OCI-LY7 (cell line): ENCODE data around the gene SLX4. TPM values are rescaled to one million over a fixed set of nuclear protein-coding genes. Genes with fewer than 3 reads are reported as not detected.

Experiments
- BruUV-seq: library from RNA; stranded (reverse); fragments of 400-500 nt; replicated peaks from 2 replicates; lab custom pipeline; 2021; lab: Mats Ljungman, UMichigan
- CTCF ChIA-PET: fragments of 300-600 bp; sonication (Branson Sonifier 250); formaldehyde crosslinking; loops from one replicate; lab custom pipeline; 2022; ENCODE audit warnings: antibody characterized with exemption; ENCODE audit not compliant: unreplicated experiment; lab: Charles Lee
- POLR2A ChIA-PET: fragments of 300-600 bp; sonication (Branson Sonifier 250); formaldehyde crosslinking; loops from one replicate; lab custom pipeline; 2022; ENCODE audit warnings: antibody characterized with exemption; lab: Charles Lee
- DNase-seq: peaks from one replicate; pipeline ENCODE4 v3.0.0-alpha.2; 2015; ENCODE audit warnings: low spot score
- H2AFZ ChIP-seq: fragments of 200-600 bp; sonication (generic), shearing (Covaris generic); 2 replicates; pipeline ENCODE4 v1.6.1; 2014; ENCODE audit warnings: mild to moderate bottlenecking, antibody characterized with exemption, low read length, moderate library complexity
- H3K27ac ChIP-seq: fragments of 200-600 bp; sonication (generic); 2 replicates; pipeline ENCODE4 v1.5.1; 2014; ENCODE audit warnings: mixed run types, low read depth, mild to moderate bottlenecking, moderate library complexity, low read length, inconsistent platforms; ENCODE audit not compliant: poor library complexity, severe bottlenecking
- H3K36me3 ChIP-seq: fragments of 200-600 bp; sonication (generic); 2 replicates; pipeline ENCODE4 v1.6.1; 2014; ENCODE audit warnings: mild to moderate bottlenecking, antibody characterized with exemption, low read length, moderate library complexity, mixed read lengths; ENCODE audit not compliant: insufficient read depth
- H3K4me1 ChIP-seq: fragments of 200-600 bp; sonication (generic); 2 replicates; pipeline ENCODE4 v1.5.1; 2014; ENCODE audit warnings: mild to moderate bottlenecking, low read length; ENCODE audit not compliant: insufficient read depth, poor library complexity, severe bottlenecking
- H3K4me2 ChIP-seq: fragments of 200-600 bp; sonication (generic); 2 replicates; pipeline ENCODE4 v1.6.1; 2014; ENCODE audit warnings: mild to moderate bottlenecking, low read length
- H3K4me3 ChIP-seq: fragments of 200-600 bp; sonication (generic); 2 replicates; pipeline ENCODE4 v1.5.1; 2014; ENCODE audit warnings: mild to moderate bottlenecking, low read depth, low read length; ENCODE audit not compliant: poor library complexity, severe bottlenecking
- H3K79me2 ChIP-seq: fragments of 200-600 bp; sonication (generic); 2 replicates; pipeline ENCODE4 v1.6.1; 2016; ENCODE audit warnings: low read depth, mild to moderate bottlenecking, low read length, moderate library complexity, mixed read lengths; ENCODE audit not compliant: insufficient read depth
- H3K9me2 ChIP-seq: fragments of 200-600 bp; sonication (generic); 2 replicates; pipeline ENCODE4 v1.6.1; 2016; ENCODE audit warnings: mild to moderate bottlenecking, low read length, mixed read lengths; ENCODE audit not compliant: insufficient read depth
- H3K9me3 ChIP-seq: fragments of 200-600 bp; sonication (generic); 2 replicates; pipeline ENCODE4 v1.6.1; 2014; ENCODE audit warnings: mild to moderate bottlenecking, mixed run types, low read length, mixed read lengths
- H4K20me1 ChIP-seq: fragments of 200-600 bp; sonication (generic); 2 replicates; pipeline ENCODE4 v1.6.1; 2014; ENCODE audit warnings: mild to moderate bottlenecking, antibody characterized with exemption, low read length, moderate library complexity, mixed read lengths; ENCODE audit not compliant: insufficient read depth
- CTCF ChIP-seq: fragments of 200-600 bp; sonication (generic); conservative IDR thresholded peaks from 2 replicates; pipeline ENCODE4 v1.5.1; 2014; ENCODE audit warnings: mild to moderate bottlenecking, antibody characterized with exemption, low read length, moderate library complexity, mixed read lengths
- EZH2phosphoT487 ChIP-seq: fragments of 200-600 bp; sonication (generic); IDR thresholded peaks from 2 replicates; pipeline ENCODE4 v1.6.1; 2018; ENCODE audit warnings: low read depth, borderline replicate concordance, mild to moderate bottlenecking, mixed run types, antibody characterized with exemption, low read length, moderate library complexity, mixed read lengths
- intact Hi-C: fragments of 100-400 bp; cut with micrococcal nuclease; formaldehyde crosslinking; loops from one replicate; pipeline ENCODE4 v1.10.0; 2022; ENCODE audit not compliant: unreplicated experiment
- total RNA-seq, 2 experiments: library from RNA; depleted of rRNA in 1 of 2; stranded (reverse); fragments of >200 nt in 1 of 2; shearing (Covaris generic) in 1 of 2; gene quantifications; 2 replicates each; pipeline ENCODE4 v1.2.3, GENCODE V29; 2014 to 2022

The SLX4 gene
- total RNA-seq, 2 experiments from 2014 or later, result 13.2 to 35.7 TPM

- Histone ChIP-seq H3K4me1 (peaks cover 57% of the 10 kb centered on the region), H3K9me3 (peaks cover 9% of the 10 kb centered on the region), H3K79me2 (peaks cover 71% of the 10 kb centered on the region), H3K4me2 (peak overlapping the region; percentile 68), H4K20me1 (no peaks in the 10 kb centered on the region), H3K4me3 (peak overlapping the region; percentile 71), H3K36me3 (peaks cover 52% of the 10 kb centered on the region), H3K9me2 (no peaks in the 10 kb centered on the region), H3K27ac (peak overlapping the region; percentile 94), H2AFZ (no peak overlapping the region)
- no TSS peak for BruUV-seq
- CTCF ChIA-PET, result interaction anchor here (0.6 kb wide), 1 partner anchor 109 kb away, joined by 3 read pairs; no protein-coding TSS in a partner anchor
- TF ChIP-seq EZH2phosphoT487 (no peak), CTCF (no peak)
- POLR2A ChIA-PET, result interaction anchor here (1.1 kb wide), 1 partner anchor 14 kb away, joined by 3 read pairs; no protein-coding TSS in a partner anchor
- intact Hi-C loops, result no loop called here
- no peak for DNase-seq
Measured at GRCh38 chr16:3575491-3575890, 35.9 kb downstream of the SLX4 start.

- POLR2A ChIA-PET, result interaction anchor here (0.6 to 1.1 kb wide), 2 partner anchors 16 to 367 kb away, joined by 3 read pairs; no protein-coding TSS in a partner anchor
- DNase-seq, result no peak
- Histone ChIP-seq H3K27ac (no peak overlapping the region), H3K4me1 (peaks cover 44% of the 10 kb centered on the region), H3K4me2 (peak overlapping the region; percentile 68), H3K4me3 (peak overlapping the region; percentile 71), H3K79me2 (peaks cover 83% of the 10 kb centered on the region), H4K20me1 (no peaks in the 10 kb centered on the region), H3K9me3 (peaks cover 19% of the 10 kb centered on the region), H3K9me2 (no peaks in the 10 kb centered on the region), H2AFZ (no peak overlapping the region), H3K36me3 (peaks cover 64% of the 10 kb centered on the region)
- intact Hi-C loops, result no loop called here
- BruUV-seq, result no TSS peak
- CTCF ChIA-PET, result no interaction called here
- no peak for TF ChIP-seq EZH2phosphoT487
- TF ChIP-seq CTCF, result no peak
Measured at GRCh38 chr16:3574195-3574594, 37.2 kb downstream of the SLX4 start.

GRCh38 chr16:3573146-3573815 is 38.1 kb downstream of the SLX4 start:
- peaks cover 71% of the 10 kb centered on the region for H3K36me3 ChIP-seq
- peaks cover 35% of the 10 kb centered on the region for H3K4me1 ChIP-seq
- H3K9me3 ChIP-seq, result peaks cover 19% of the 10 kb centered on the region
- peak overlapping the region; percentile 19 for H3K4me3 ChIP-seq
- peaks cover 91% of the 10 kb centered on the region for H3K79me2 ChIP-seq
- intact Hi-C loops, result no loop called here
- POLR2A ChIA-PET, result interaction anchor here (0.7 kb wide), 1 partner anchor 11 kb away, joined by 3 read pairs; no protein-coding TSS in a partner anchor
- H3K9me2 ChIP-seq, result no peaks in the 10 kb centered on the region
- H3K27ac ChIP-seq, result peak overlapping the region; percentile 4
- peak overlapping the region; percentile 34 for H3K4me2 ChIP-seq
- TF ChIP-seq CTCF, result no peak
- no peak for TF ChIP-seq EZH2phosphoT487
- H4K20me1 ChIP-seq, result no peaks in the 10 kb centered on the region
- CTCF ChIA-PET, result no interaction called here
- H2AFZ ChIP-seq, result no peak overlapping the region
- DNase-seq, result no peak
- TSS peak; percentile 23 for BruUV-seq
